NCI-H345 treated with DMSO at 0.1 percent for 48 hours (cell line): Measurements from ENCODE around the gene SHISA9.

ENCODE experiments used
- DNase-seq: peaks from one replicate; lab custom pipeline; 2025; ENCODE audit not compliant: unreplicated experiment; lab: John Stamatoyannopoulos, UW

SHISA9 gene

GRCh38 chr16:13064821-13065220, 163.4 kb downstream of the SHISA9 start:
- no peak for DNase-seq

GRCh38 chr16:13067648-13068047, 166.2 kb downstream of the SHISA9 start:
- no peak for DNase-seq

- DNase-seq: no peak
Measured at GRCh38 chr16:13068912-13069583, 167.7 kb downstream of the SHISA9 start.

GRCh38 chr16:13070268-13070667, 168.9 kb downstream of the SHISA9 start:
- no peak for DNase-seq

GRCh38 chr16:13076878-13077277, 175.5 kb downstream of the SHISA9 start:
- DNase-seq: no peak

GRCh38 chr16:13077816-13078215, 176.4 kb downstream of the SHISA9 start:
- DNase-seq: peak; percentile 31

GRCh38 chr16:13080531-13080930, 179.1 kb downstream of the SHISA9 start:
- no peak for DNase-seq

- DNase-seq: no peak
Measured at GRCh38 chr16:13081825-13082331, 180.5 kb downstream of the SHISA9 start.

GRCh38 chr16:13083681-13084080, 182.3 kb downstream of the SHISA9 start:
- no peak for DNase-seq

GRCh38 chr16:13084331-13084730, 182.9 kb downstream of the SHISA9 start:
- DNase-seq: no peak

GRCh38 chr16:13093661-13094060, 192.3 kb downstream of the SHISA9 start:
- no peak for DNase-seq

GRCh38 chr16:13095061-13095460, 193.7 kb downstream of the SHISA9 start:
- no peak for DNase-seq

- DNase-seq: no peak
Measured at GRCh38 chr16:13098536-13098935, 197.1 kb downstream of the SHISA9 start.

GRCh38 chr16:13099822-13100221, 198.4 kb downstream of the SHISA9 start:
- DNase-seq: no peak

- no peak for DNase-seq
Measured at GRCh38 chr16:13100970-13101369, 199.6 kb downstream of the SHISA9 start.

GRCh38 chr16:13101828-13102227, 200.4 kb downstream of the SHISA9 start:
- no peak for DNase-seq

- DNase-seq: no peak
Measured at GRCh38 chr16:13102401-13102800, 201.0 kb downstream of the SHISA9 start.

GRCh38 chr16:13103831-13104530, 202.6 kb downstream of the SHISA9 start:
- no peak for DNase-seq

GRCh38 chr16:13104772-13105171, 203.4 kb downstream of the SHISA9 start:
- DNase-seq: no peak

GRCh38 chr16:13105427-13105826, 204.0 kb downstream of the SHISA9 start:
- DNase-seq: no peak

GRCh38 chr16:13106464-13106863, 205.1 kb downstream of the SHISA9 start:
- DNase-seq: no peak

- no peak for DNase-seq
Measured at GRCh38 chr16:13108126-13108525, 206.7 kb downstream of the SHISA9 start.
